Inflammatory macrophage treated with lipopolysaccharide for 1 hour (primary cell): ENCODE results near the gene ESRRG.

ENCODE experiments used
- DNase-seq, 2 donors: peaks; one replicate each; pipeline ENCODE4 v3.0.0-alpha.2; 2020 to 2022

Gene ESRRG

DNA sequence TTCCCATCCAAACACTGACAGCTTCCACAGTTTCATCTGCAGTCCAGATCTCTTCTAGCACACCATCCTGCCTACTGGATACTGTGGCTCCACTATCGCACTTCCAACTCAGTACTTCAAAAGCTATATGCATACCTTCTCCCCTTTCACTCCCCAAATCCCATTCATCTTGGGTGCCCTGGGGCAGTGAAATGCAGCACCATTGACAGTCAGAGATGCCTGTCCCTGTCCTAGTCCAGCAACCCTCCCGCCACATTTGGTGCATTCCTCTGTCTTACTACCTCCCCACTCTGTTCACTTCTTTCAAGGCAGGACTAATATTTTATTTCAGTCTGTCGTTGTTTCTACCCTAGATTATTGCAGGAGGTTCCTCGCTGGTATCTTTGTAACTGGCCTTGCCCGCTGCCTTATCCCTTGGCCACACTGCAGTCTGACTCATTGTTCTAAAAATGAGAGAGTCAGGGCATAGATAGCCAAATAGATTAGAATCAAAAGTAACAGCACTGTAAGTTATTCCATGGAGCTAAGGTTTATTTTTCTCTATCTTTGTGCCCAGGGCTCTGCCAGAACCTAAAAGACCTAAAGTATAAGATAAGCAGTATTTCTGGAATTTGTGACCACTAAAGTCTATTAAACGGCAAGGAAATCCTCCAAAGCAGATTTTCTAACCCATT, 96.7 kb downstream of the ESRRG start:
- DNase-seq = no peak

DNA sequence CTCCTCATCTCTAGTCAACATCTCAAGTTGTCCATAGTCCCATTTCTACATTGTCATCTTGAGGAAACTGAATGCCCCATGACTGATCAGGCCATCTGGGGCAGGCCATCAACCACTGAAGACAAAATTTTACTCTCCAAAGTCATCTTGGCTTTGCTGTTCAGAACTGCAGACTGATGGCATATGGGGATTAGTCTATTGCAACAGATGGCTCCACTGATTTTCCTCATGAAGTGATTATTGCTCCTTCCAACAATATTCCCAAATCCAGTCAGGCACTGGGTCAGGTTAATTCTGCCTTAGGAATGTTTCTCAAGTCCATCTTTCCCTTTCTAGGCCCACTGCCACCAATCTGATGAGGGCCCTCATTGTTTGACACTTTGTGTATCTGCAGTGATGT, 101.7 kb downstream of the ESRRG start:
- DNase-seq = no peak

DNA sequence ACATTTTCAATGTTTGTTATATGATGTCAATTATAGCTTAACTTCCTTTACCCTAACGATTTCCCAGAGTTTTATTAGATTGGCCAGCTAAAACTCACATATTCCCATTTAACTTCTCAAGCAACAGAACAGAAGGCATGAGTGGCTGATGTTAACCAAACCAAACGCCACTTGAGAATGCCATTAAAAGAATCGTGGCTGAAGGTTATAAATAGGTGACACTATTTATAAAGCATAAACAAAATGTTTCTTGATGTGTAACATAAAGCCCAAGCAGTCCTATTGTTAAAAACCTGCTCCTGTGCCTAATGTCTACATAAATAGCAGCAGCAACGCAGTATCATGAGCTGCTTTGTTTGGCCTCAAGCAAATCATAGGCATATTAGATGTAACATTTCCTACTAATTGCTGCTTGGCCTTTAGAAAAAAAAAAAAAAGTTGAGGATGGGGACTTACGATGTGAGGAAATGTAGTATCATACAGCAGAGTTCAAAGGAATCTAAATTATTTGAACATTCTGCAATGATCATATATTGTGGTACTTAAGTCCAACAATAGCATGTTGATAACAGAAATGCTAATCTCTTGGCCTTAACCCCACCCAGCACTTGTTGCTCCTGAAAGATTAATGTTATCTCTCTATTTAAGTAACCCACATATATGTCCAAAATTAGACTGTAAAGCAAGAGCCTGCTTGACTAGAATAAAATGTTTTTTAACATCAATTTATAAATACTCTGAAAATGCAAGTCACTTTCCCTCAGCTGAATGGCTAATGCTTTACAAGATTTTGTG, 106.0 kb downstream of the ESRRG start:
- DNase-seq = no peak

DNA sequence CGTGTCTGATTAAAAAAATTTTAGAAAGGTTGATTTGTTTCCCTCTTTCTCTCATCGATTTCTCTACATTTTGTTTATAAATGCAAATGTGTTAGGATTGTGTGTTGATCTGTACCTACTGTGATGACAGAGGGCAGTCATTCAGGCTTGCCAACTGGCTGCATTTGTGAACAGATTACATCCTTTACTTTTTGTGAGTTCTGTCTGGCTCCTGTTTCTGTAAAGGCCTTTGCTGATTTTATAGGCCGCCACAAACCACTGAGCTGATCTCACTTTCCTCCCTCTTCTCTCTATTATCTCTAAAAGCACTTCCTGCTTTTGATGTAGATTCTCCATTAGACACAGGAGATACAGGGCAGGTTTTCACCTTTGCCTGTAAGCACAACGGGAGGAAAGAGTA, 106.8 kb downstream of the ESRRG start:
- no peak for DNase-seq

DNA sequence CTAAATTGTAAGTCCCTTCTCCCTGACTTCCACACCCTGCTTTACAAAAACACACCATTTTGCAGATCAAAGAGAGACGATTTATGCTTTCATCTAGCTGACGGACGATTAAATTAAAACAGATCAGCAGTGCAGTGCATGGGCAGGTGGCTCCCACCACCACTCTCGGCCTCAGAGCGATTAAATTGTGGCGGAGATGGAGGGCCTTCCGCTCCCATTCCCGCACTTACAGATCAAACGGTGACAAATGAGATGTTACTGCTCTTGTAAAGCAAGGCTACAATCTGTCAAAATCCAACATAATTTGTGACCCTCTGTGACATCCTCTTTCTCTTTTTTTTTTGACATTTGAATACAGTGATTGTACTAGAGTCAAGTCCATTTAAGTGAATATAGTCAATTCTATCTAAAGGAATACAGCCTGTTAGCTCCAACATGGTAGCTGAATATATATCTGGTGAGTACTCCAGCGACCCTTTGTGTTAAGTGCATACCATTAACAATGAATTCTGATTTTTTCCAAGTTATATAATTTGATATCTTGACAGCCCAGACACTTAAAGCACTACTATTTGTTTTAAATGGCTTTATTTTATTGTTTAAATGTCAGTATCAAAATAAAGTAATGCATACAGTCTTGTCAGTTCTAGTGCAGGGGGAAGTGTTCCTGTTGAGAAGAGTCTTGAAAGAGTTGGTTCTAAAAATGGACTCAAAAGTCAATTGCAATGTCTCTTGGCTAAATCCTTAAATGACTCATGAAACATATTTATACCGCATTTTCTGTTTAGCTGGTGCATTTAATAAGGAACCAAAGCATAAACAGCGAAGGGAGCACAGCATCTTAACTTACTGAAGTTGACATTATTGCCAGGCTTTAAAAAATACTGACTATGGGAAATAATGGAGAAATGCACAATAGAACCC, 109.0 kb downstream of the ESRRG start:
- no peak for DNase-seq

DNA sequence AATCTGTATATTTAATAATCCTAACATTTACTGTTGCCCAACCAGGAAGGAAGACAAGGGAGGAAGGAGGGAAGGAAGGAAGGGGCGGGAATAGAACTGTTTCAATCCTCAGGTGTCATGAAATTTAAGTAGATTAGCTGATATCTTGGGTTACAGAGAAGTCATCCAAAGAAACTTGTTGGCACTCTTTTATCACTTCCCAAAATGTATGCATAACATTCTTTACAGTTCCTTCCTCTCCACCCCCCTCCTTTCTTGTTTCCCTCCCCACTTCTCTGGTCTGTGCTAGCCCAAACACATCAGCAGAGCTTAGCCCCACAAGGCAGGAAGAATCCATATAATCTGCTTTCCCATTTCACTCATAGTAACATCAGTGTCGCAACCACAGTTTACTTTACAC, 110.9 kb downstream of the ESRRG start:
- no peak for DNase-seq

DNA sequence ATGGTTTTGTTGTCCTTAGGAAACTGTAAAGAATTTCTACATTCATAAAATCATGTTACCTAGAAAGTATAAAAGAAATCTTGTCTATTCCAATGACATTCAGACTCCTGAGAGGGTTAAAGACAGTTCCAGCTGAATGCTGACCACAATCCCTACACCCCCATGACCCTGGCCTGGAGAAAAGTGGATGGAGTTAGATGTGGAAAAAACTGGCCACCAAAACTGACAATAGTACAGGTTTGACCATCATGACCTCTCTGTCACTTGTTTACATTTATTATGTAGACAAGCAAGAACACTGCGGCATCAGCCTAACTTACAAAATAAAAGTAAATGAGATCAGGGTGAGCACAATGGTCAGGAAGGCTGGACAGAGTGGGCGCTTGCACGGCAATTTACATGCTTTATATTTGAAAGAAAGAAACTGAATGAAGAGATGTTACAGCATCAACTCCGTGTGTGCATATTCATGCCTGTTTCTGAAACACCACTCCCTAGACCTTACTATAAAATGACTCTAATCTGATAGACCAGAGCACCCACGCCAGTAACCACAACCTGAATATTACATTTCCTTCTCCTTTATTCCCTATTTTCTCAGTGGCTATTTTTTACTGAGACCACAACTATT, 116.0 kb downstream of the ESRRG start:
- no peak for DNase-seq

DNA sequence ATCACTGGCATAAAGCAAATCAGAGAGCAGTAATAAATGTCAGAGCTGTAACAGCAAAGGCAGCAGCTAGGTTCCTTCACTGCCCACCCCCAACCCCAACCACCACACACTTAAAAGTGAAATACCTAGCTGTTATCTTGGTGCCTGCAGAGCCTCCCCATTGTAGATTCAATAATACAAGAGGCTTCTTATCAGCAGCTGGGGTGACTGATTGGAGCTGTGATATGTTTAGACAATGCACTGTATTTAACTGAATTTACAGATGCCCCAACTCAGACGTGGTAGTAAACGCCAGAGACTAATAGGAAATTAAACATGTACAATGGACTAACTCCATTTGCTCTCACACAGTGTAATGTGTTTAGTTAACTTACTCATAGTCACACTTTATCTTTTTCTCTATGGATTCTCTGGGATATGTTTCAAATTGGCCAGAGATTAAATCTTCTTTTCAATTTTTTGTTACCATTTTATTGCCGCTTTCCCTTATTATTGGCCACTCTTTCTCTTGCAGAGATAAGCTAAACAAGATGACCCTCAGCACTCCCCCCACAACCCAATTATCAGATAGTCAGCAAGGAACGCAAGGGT, 117.1 kb downstream of the ESRRG start:
- no peak for DNase-seq

DNA sequence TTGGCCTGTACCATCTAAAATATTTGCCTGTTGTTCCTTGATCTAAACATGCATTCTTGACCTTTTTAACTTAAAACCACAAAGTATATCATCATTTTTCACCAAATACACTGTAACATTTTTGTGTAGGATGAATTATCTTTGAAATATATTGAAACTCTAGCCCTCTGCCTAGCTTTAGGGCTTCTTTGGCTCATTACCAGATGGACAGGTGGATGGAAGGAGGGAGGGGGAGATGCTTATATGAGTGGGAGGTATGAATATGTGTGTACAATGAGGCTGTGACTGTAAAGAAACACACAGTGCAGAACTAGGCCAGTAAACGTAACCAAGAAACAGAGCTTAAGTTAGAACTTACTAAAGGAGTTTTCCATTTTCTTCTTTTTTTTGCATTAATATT, 118.5 kb downstream of the ESRRG start:
- no peak for DNase-seq

DNA sequence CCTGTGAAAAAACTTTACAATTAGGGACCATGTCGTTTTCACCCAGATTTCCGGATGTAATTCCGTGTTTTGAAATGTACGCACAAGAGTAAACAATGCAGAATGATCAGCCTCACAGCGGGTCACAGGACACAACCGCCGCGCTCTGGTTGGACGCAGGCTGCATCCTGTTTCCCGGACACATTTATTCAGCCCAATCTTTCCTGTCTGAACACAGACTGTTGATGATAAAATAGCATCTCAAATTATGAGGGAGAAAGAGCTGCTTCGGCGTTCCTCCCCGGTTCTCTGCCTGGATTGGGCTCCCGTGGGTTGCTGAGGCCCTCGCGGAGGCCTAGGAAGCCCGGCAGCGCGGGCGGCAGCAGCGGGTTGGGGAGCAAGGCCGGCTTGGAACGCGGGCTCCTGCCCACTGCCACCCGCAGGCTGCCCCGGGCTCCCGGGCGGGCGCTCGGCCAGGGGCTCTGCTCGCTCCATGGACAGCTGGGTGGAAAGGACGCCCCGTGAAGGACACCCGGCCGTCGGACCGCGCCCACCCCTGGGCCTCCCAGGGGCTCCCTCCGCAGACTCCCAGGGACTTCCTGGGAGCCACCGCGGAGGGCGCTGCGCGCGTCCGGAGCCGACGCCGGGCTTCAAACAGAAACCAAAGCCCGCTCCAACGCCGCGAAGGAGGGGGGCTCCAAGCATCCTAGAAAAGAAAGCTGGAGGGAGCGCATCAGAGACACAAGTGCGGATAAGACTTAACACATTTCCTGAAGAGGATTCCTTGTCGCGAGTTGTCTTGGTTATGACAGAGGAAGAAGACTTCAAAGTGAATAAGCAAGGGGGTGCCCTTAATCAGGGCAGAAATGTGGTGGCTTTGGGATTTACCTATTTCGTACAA, 122.3 kb downstream of the ESRRG start:
- DNase-seq = peak; percentile 10 to 31

DNA sequence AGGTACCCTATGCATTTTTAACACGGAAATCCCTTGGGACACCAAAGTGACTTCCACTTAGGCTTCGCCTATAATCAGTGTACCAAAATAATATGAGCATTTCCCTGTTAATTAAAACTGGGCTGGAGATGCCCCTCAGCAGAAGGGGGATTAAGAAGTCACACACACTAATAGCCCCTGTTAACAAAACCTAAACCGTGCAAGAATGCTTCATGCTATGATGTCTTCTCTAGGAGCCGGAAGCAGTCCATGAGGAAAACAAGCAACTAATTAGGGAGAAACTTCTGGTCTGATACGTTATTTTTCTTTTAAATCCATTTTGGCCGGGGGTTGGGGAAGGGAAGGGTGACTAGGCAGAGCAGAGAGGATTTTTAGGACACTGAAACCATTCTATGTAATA, 123.4 kb downstream of the ESRRG start:
- DNase-seq = no peak

DNA sequence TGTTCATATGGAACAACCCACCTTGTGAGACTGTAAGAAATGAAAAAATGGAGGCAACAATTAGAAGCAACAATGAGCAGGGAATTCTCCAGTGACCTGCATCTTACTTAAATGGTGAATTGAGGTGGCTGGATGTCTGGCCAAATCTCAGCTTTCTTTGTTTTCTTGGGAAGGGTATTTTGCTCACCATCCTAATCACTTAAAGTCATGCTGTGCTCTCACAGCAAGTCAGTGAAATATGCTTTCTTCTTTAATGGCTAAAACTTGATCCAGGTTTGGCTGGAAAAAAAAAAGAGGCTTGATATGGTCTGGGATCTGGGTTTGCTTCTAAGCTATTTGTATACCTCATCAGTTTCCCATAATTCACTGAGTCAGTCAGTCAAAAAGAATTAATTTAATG, 124.8 kb downstream of the ESRRG start:
- no peak for DNase-seq

DNA sequence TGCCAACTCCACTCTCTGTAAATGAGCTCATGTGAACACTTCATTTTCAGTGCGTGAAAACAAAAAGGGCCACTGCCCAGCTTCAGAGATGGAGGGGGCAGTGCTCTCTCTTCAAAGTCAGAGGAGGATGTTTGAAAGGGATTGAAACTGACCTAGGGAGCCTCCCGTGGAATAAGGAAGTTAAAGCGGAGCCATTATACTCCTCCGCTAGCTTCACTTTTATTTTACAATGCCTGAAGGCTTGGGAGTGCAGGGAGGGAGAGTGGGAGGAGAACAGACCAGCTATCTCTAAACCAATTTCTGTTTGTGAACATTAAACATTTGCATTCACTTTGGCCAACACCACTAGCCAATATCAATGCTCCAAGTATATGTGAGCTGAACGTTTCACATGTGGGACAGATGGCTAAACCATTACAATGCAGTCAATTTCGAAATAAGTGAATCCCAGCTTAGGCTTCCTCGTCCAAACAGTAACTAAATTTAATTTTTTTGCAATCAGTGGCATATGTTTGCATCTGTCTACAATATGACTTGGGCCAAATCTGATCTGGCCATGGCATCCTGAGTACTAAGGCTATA, 126.9 kb downstream of the ESRRG start:
- no peak for DNase-seq

DNA sequence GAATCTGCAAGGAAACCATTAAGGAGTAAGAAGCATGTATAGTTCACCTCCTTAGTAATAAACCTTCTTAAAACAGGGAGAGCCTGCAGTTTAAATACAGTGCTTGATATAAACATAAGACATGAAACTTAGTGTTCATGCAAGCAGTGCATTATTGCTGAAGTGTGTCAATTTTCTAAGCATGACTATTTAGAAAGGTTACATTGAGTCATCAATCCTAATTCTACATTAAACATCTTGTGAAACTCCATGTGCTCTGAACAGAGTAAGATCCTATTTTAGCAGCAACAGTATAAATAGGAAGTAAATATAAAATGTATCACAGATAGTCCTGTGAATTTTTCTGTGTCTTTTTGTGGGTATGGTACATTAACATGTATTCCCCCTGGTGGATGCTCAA, 135.5 kb downstream of the ESRRG start:
- DNase-seq = no peak

DNA sequence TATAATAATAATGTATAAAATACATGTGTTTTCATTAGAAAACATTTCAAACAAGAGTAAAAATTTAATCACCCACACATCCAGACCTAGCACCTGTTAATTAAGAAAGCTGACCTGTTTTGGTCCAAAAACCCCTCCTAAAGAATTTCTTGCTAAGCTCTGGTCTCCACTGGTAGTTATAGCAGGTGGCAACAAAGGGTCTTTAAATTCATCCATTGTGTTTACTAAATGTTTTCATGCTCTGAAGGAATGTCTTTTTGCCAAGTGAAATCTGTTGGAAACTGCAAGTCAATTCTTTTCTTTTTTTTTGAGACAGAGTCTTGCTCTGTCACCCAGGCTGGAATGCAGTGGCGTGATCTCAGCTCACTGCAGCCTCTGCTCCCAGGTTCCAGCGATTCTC, 141.1 kb downstream of the ESRRG start:
- no peak for DNase-seq

DNA sequence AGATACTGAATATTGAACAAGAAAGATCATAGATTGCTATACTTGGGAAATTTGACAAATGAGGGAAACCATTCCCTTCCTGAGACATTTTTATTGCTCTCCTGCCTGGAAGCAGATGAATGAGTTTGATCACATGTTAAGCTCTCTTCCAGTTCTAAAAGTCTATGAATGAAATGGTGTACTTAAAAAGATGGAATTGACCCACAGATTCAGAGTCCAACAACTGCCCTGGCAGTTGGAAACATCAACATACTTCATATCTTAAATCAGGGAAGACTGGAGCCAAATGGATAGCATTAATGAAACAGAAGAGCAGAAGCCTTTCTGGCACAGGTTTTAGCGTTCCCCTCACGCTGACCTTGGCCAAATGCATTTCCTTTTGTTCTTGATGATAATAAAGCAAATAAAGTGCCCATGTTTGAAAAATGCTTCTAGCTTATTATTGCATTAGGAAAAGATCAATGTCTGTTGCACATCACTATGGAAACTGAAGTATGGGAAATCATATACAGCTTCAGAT, 142.6 kb downstream of the ESRRG start:
- DNase-seq = no peak

DNA sequence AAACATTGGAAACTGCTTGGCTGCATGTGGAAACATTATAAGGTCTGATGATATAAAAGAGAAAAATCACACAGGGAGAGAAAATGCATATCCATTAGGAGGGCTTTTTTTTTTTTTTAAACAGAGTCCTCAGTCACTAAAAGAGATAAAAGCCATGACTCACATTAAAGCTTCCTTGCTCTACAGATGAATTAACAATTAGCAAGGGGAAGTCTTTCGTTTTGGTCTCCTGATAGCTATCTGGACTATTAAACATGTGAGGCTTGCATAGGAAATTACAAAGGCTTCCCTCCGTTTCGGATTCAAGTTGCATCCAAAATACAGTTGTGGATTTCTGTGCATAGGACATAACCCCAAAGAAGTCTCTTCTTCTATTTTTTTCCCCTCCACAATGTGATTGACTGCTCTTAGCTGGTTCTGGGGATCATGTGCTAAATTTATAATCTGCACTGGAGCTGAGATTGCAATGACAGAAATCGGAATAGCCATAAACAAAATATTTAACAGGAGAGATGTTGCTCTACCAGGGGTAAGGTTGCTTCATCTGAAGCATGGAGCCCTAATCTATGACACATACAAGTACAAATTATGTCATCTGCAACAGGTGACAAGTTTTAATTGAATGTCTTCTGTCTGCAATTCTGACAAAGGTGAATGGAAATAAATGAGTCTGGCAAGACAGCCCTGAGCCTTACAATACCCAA, 146.8 kb downstream of the ESRRG start:
- no peak for DNase-seq

DNA sequence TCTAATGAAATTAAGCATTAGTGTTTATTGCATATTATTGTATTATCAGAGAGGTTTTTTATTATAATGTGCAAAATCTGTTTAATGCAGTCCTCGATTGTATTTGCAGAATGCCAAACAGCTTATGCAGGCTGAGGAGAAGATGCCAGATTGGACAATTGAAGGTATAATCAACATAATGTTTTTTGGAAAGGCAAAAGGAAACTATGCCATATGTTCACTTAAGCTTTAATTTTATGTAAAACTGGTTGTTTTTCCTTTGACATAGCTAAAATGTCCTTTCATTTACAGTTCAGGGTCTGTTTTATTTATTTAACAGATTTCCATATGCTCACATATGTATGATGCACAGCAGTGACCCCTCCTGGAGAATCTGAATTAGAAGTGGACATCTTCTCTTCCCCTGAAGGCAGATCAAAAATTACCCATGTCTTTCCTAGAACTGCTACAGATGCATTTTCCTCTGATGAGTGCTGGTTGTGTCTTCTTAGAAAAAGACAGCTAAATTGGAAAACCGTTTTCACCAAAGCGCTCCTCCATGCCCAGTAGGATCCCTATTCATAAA, 156.5 kb downstream of the ESRRG start:
- DNase-seq = no peak

DNA sequence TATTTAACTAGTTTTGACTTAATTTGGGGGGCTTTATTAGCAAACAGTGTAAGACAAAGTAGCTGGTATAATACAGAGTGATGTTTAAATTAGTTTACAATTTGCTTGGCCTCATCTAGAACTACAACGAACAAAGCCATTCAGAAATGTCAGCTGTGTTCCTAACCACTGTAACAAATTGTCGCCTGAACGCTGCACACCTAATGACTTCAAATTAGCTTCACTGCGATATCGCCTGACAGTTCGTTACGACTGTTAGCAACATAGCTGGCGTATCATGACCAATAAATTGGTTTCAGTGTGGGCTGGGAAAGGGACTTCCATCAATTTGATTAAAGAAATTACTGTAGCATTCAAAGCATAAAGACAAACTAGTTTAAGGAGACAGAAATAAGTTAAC, 160.1 kb downstream of the ESRRG start:
- DNase-seq = no peak

DNA sequence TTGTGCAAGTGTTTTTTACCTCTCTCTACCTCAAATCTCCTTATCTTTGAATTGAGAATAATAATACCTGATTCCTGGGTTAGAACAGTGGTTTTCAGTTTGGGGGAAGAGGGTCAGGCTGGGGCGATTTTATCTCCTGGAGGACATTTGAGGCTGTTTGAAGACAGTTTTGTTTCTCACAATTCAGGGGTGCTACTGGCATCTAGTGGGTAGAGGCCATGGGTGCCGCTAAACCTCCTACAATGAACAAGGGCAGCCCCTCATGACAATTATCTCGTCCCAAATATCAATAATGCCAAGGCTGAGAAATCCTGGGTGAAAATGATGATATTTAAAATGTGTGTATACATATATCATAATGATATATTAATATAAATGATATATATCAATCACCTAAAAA, 160.8 kb downstream of the ESRRG start:
- no peak for DNase-seq
